Hematopoietic multipotent progenitor cell treated with erythropoietin and hydrocortisone succinate and interleukin-3 and kit ligand, for 4 days (in vitro differentiated cells): ENCODE results near the gene ZFYVE26.
A peak's percentile ranks its signal among the peaks of the same experiment; 100 is the strongest.
"Not testable (repeated sequence)": the region's sequence is repeated elsewhere in the genome, so short reads cannot be mapped to it uniquely, and the experiment has no call there.

Experiments used
- DNase-seq: peaks from one replicate; pipeline ENCODE4 v3.0.0-alpha.2; 2015

Gene ZFYVE26

GRCh38 chr14:67816326-67817002 lies at the start of gene ZFYVE26:
Gene ZFYVE26, minus strand, starts transcription at chr14:67816590. Its CDS starts 627 bp downstream, at chr14:67815963.
- DNase-seq, result peak; percentile 98

- DNase-seq, result no peak
Observed at GRCh38 chr14:67863223-67863622, 46.8 kb upstream of the ZFYVE26 start.

- DNase-seq, result no peak
Observed at GRCh38 chr14:67859169-67859749, 42.9 kb upstream of the ZFYVE26 start.

- DNase-seq, result no peak
Observed at GRCh38 chr14:67857778-67858350, 41.5 kb upstream of the ZFYVE26 start.

GRCh38 chr14:67856827-67857226 lies 40.4 kb upstream of the ZFYVE26 start:
- no peak for DNase-seq

- peak; percentile 51 for DNase-seq
Observed at GRCh38 chr14:67853715-67854114, 37.3 kb upstream of the ZFYVE26 start.

GRCh38 chr14:67852926-67853604 lies 36.7 kb upstream of the ZFYVE26 start:
- peak; percentile 48 for DNase-seq

GRCh38 chr14:67851785-67852410 lies 35.5 kb upstream of the ZFYVE26 start:
- DNase-seq, result peak; percentile 48

GRCh38 chr14:67850066-67850830 lies 33.9 kb upstream of the ZFYVE26 start:
- DNase-seq, result no peak

- no peak for DNase-seq
Observed at GRCh38 chr14:67846029-67846610, 29.7 kb upstream of the ZFYVE26 start.

GRCh38 chr14:67837011-67837624 lies 20.7 kb upstream of the ZFYVE26 start:
- peak; percentile 91 for DNase-seq

GRCh38 chr14:67835596-67835995 lies 19.2 kb upstream of the ZFYVE26 start:
- no peak for DNase-seq

- DNase-seq, result no peak
Observed at GRCh38 chr14:67833403-67833802, 17.0 kb upstream of the ZFYVE26 start.

- DNase-seq, result no peak
Observed at GRCh38 chr14:67831113-67831512, 14.7 kb upstream of the ZFYVE26 start.

GRCh38 chr14:67821121-67821520 lies 4.7 kb upstream of the ZFYVE26 start:
- DNase-seq, result peak; percentile 4

GRCh38 chr14:67820428-67820971 lies 4.1 kb upstream of the ZFYVE26 start:
- peak; percentile 59 for DNase-seq

- DNase-seq, result peak; percentile 95
Observed at GRCh38 chr14:67819563-67820421, 3.4 kb upstream of the ZFYVE26 start, which contains the start of gene RAD51B. Gene RAD51B, plus strand, starts transcription at chr14:67819779.

GRCh38 chr14:67818476-67818875 lies 2.1 kb upstream of the ZFYVE26 start:
- DNase-seq, result not testable (repeated sequence)

GRCh38 chr14:67817750-67818438 lies 1.5 kb upstream of the ZFYVE26 start:
- DNase-seq, result no peak
